ENCODE results near the gene RDH13. TPM values are rescaled to one million over a fixed set of nuclear protein-coding genes. Genes with fewer than 3 reads are reported as not detected.
"Not testable (repeated sequence)": the region's sequence is repeated elsewhere in the genome, so short reads cannot be mapped to it uniquely, and the experiment has no call there.

The RDH13 gene, protein sequence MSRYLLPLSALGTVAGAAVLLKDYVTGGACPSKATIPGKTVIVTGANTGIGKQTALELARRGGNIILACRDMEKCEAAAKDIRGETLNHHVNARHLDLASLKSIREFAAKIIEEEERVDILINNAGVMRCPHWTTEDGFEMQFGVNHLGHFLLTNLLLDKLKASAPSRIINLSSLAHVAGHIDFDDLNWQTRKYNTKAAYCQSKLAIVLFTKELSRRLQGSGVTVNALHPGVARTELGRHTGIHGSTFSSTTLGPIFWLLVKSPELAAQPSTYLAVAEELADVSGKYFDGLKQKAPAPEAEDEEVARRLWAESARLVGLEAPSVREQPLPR
- 10 to 100 TPM; 21.7 to 24.0 TPM for total RNA-seq

DNA sequence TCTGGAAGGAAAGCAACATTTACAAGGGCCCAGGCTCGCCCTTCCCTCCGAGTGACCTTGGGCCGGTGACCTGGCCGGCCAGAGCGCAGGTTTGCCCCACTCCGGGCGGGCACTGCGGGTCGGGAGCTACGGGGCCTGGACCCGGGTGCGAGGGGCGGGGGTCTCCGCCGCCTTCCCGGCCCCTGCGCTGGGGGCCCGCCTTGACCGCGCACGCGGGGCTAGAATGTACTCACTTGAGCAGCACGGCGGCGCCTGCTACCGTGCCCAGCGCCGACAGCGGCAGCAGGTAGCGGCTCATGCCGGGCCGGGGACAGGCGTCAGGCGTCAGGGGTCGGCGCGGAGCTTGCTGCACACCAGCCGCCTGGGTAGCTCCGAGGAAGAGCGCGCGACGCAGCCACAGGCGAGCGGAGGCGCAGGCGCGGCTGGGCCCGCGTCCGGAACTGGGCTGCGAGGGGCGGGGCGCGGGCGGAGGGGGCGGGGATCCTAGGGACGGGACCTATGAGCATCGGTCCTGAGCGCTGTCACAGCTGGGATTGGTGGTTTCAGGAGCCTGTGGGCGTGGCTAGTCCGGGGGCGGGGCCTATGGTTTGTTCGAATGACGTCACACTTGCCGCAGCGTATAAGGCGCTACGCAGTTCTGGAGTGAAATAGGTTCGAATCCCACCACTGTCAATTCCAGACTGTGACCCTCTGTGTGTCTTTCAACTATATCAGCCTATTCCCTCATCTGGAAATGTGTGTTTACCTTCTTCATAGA, at the start of gene RDH13:
RDH13 (minus strand) TSS at position 414 of the 757 bp plus-strand sequence; CDS start at position 298, 116 bp downstream.
- peak; percentile 98 for DNase-seq
- Mint-ChIP-seq H3K4me3 (peak within 1 kb of the TSS; percentile 95), H3K27me3 (peaks cover 19% of the 10 kb centered on the region), H3K4me1 (peaks cover 14% of the 10 kb centered on the region), H3K27ac (peak within 1 kb of the TSS; percentile 87), H3K9me3 (no peaks in the 10 kb centered on the region), H3K36me3 (peaks cover 20% of the 10 kb centered on the region)

DNA sequence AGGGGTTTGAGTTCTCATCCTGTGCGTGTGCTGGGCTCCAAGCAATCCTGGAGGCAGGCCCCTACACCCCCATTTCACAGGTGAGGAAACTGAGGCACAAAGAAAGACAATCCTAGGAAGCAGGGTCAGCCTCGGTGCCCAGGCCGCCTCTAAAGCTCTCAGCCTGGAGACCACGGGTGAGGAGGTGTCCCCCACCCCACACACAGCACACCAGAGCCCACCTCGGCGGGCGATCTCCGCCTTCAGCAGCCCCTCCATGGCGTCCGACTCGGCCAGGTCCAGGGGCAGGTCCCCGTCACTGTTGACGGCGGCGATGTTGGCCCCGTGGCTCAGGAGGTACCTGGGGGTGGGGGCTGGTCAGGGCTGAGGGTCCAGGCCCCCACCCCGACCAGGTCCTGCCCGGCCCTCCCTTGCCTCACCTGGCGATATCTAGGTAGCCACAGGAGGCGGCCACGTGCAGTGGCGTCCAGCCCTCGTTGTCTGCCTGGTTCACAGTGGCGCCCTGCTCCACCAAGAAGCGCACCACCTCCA, 49.4 kb upstream of the RDH13 start:
- peaks cover 2% of the 10 kb centered on the region for H3K9me3 Mint-ChIP-seq
- DNase-seq = no peak
- H3K4me3 Mint-ChIP-seq = no peak overlapping the region
- peaks cover 16% of the 10 kb centered on the region for H3K36me3 Mint-ChIP-seq
- H3K27ac Mint-ChIP-seq = no peak overlapping the region
- H3K27me3 Mint-ChIP-seq = no peaks in the 10 kb centered on the region
- H3K4me1 Mint-ChIP-seq = peaks cover 11% of the 10 kb centered on the region

DNA sequence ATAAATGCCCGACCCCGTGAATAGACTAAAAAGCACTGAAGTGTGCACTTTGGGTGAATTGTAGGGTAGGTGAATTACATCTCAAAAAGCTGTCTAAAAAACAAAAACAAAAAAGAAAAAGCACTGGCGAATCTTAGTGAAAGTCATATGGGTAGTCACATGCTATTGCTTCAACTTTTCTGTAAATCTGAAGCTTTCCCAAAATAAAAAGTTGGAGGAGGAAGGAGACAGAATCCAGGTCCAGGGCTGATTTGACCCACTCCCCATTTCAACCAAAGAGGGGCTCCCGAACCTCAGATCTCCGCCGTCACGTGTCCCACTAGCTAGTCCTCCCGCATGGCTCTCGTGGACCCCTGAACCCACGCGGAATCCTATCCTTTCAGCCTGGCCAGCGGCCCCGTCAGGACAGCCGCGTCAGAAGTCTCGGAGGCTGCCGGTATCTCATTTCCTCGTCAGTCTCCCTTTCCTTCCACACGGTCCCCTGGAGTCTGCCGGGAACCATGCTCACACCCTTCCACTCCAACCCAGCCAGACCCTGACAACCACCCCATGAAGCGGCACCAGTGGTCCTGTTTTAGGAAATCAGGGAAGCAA, 48.4 kb upstream of the RDH13 start:
- peaks cover 2% of the 10 kb centered on the region for H3K9me3 Mint-ChIP-seq
- no peak overlapping the region for H3K4me3 Mint-ChIP-seq
- peaks cover 17% of the 10 kb centered on the region for H3K36me3 Mint-ChIP-seq
- no peaks in the 10 kb centered on the region for H3K27me3 Mint-ChIP-seq
- no peak overlapping the region for H3K27ac Mint-ChIP-seq
- no peak for DNase-seq
- H3K4me1 Mint-ChIP-seq = peaks cover 11% of the 10 kb centered on the region

DNA sequence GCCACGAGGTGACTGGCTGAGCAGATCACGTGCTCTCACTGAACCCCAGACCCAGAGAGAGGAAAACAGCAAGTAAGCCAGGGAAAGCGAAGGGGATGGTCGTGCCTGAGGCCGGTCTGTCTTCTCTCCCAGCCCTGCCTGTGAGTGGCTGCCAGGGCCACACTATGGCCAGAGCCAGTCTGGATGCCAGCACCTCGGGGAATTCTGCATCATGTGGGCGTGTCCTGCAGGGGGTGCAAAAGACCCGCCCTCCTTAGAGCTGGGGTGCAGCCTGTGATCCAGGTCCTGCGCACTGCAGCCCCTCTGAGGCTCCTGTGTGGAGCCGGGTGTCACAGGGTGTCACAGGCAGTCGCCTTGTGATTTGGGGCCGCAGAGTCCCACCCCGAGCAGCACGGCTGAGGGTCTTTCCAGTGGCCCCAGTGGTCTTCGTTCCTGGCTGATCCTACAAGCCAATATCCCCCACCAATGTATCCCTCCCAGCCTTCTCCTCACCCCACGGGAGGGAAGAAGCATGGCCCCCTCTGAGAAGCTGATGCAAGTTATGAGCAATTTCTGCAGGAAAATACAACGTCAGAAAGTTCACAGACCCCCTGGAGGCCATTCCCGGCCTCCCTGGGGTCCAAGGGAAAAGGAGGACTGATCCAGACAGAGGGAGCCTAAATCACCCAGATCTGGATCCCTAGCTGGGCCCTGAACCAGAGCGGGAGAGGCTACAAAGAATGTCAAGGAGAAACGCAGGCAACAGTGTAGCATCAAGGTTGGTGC, 46.8 kb upstream of the RDH13 start:
- no peak overlapping the region for H3K27ac Mint-ChIP-seq
- peaks cover 3% of the 10 kb centered on the region for H3K4me1 Mint-ChIP-seq
- DNase-seq = no peak
- H3K9me3 Mint-ChIP-seq = peaks cover 2% of the 10 kb centered on the region
- no peak overlapping the region for H3K4me3 Mint-ChIP-seq
- peaks cover 17% of the 10 kb centered on the region for H3K36me3 Mint-ChIP-seq
- H3K27me3 Mint-ChIP-seq = no peaks in the 10 kb centered on the region

DNA sequence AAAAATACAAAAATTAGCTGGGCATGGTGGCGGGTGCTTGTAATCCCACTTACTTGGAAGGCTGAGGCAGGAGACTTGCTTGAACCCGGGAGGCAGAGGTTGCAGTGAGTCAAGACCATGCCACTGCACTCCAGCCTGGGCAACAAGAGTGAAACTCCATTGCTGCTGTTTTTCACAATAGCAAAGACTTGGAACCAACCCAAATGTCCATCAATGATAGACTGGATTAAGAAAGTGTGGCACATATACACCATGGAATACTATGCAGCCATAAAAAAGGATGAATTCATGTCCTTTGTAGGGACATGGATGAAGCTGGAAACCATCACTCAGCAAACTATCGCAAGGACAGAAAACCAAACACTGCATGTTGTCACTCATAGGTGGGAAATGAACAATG, 44.3 kb upstream of the RDH13 start:
- H3K27me3 Mint-ChIP-seq, H3K27ac Mint-ChIP-seq, H3K9me3 Mint-ChIP-seq, DNase-seq, H3K4me3 Mint-ChIP-seq, H3K4me1 Mint-ChIP-seq: not testable (repeated sequence)
- peaks cover 30% of the 10 kb centered on the region for H3K36me3 Mint-ChIP-seq

DNA sequence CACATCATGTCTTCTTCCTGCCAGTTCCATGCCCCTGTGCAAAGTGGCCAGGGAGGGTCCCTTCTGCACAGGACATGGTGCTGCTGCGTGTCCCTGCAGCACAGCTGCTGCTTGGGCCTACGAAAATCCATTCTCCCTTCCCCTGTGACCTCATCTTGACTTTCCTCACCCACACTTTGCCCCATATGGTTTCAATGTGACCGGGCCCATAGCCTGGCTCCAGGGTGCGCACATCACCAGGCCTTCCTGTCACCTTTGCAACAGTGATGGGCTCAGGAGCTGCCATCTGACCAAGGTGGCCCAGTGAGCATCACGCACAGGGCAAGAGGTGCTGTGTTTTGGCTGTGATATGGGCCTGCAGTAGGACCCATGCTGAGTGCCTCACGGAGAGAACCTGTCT, 43.6 kb upstream of the RDH13 start:
- no peak overlapping the region for H3K4me3 Mint-ChIP-seq
- peaks cover 33% of the 10 kb centered on the region for H3K36me3 Mint-ChIP-seq
- peaks cover 3% of the 10 kb centered on the region for H3K4me1 Mint-ChIP-seq
- DNase-seq = no peak
- H3K9me3 Mint-ChIP-seq = peaks cover 2% of the 10 kb centered on the region
- no peaks in the 10 kb centered on the region for H3K27me3 Mint-ChIP-seq
- no peak overlapping the region for H3K27ac Mint-ChIP-seq

DNA sequence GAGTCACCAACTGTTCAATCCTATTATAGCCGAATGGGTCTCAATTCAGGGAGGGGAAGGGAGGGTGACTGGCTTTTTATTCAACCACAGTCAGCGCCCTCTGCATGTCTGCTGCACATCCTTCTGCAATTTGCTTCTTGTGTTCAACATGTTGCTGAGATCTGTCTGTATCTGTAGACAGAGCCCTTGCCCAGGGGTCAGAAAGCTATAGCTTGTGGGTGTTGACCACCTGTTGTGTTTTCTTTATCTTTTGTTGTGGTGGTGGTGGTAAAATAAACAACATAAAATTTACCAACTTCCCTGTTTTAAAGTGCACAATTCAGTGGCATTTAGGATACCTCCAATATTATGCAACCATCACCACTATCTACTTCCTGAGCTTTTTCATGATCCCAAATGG, 42.3 kb upstream of the RDH13 start:
- DNase-seq = no peak
- Mint-ChIP-seq H3K27ac (no peak overlapping the region), H3K4me1 (peaks cover 3% of the 10 kb centered on the region), H3K4me3 (no peak overlapping the region), H3K9me3 (peaks cover 2% of the 10 kb centered on the region), H3K27me3 (no peaks in the 10 kb centered on the region), H3K36me3 (peaks cover 34% of the 10 kb centered on the region)

DNA sequence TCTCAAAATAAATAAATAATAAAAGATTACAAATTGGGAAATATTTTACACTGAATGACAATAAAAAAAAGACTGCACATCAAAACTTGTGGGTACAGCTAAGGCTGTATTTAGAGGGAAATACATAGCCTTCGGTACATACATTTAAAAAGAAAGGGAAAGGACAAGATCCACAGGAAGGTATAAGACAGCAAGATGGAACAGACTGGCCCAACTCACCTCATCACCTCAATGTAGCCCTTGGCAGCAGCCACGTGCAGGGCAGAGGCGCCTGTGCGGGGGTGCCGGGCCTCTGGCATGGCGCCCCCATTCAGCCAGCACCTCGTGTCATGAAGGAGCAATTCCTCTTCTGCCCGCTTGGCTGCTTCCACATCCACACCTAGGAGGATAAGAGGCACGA, 40.2 kb upstream of the RDH13 start:
- Mint-ChIP-seq H3K4me3 (no peak overlapping the region), H3K27me3 (no peaks in the 10 kb centered on the region), H3K9me3 (peaks cover 2% of the 10 kb centered on the region), H3K27ac (no peak overlapping the region), H3K4me1 (no peaks in the 10 kb centered on the region), H3K36me3 (peaks cover 28% of the 10 kb centered on the region)
- DNase-seq = no peak

DNA sequence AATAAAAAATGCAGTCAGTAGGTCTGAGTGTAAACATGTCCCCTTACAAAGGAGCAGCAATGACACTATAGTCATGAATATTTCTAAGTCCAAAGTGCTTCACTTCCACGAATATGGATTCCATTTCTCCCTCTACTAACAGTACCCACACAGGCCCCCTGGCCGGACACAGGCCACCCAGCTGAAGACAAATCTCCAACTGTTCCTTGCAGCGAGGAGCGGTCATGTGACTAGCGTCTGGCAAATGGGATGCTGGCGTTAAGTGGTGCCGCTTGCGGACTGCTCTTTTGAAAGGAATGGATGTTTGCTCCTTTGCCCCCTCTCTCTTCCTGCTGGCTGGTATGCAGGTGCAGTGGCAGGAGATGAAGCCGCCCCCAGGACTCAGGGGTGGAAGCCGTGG, 38.3 kb upstream of the RDH13 start:
- Mint-ChIP-seq H3K27ac (no peak overlapping the region), H3K9me3 (no peaks in the 10 kb centered on the region), H3K4me1 (no peaks in the 10 kb centered on the region), H3K27me3 (no peaks in the 10 kb centered on the region), H3K36me3 (peaks cover 28% of the 10 kb centered on the region), H3K4me3 (no peak overlapping the region)
- DNase-seq = no peak

DNA sequence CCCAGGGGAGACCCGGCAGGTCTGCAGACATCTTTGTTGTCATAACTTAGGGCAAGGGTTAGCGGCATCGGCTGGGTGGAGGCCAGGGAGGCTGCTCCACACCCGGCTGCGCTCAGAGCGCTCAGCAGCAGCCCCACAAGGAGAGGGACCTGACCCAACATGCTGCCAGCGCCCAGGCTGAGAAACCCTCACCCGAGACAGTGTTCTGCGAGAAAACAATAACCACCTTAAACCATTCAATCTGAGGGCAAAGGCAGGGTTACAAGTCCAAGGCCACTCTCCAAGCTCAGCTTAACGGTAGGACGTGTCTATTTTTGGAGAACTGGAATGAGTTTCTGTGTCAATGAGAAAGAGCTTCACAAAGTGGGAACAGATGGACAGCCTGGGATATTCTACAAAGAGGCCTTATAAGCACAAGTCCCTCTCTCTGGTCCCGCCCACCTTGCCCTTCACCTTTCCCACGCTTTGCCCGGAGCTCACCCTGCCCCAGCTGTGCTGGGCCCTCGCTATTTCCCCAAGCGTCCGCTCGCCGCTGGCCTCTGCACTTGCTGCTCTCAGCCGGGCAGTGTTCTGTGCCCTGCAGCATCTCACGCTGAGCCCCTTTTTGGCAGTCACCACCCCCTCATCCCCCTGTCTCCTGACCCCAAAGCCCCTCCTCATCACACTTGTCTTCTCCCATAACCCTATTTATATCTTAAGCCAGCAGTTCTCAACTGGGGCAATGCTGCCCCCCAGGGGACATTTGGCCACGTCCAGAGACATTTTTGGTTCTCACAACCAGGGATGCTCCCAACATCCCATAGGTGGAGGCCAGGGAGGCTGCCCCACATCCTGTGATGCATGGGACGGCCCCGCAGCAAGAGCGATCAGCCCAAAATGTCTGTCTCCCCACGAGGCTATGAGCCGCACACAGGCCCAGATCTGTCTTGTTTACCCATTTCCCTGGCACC, 36.9 kb upstream of the RDH13 start:
- no peak overlapping the region for H3K4me3 Mint-ChIP-seq
- H3K27ac Mint-ChIP-seq = no peak overlapping the region
- no peak for DNase-seq
- H3K9me3 Mint-ChIP-seq = no peaks in the 10 kb centered on the region
- no peaks in the 10 kb centered on the region for H3K27me3 Mint-ChIP-seq
- H3K4me1 Mint-ChIP-seq = no peaks in the 10 kb centered on the region
- peaks cover 31% of the 10 kb centered on the region for H3K36me3 Mint-ChIP-seq

DNA sequence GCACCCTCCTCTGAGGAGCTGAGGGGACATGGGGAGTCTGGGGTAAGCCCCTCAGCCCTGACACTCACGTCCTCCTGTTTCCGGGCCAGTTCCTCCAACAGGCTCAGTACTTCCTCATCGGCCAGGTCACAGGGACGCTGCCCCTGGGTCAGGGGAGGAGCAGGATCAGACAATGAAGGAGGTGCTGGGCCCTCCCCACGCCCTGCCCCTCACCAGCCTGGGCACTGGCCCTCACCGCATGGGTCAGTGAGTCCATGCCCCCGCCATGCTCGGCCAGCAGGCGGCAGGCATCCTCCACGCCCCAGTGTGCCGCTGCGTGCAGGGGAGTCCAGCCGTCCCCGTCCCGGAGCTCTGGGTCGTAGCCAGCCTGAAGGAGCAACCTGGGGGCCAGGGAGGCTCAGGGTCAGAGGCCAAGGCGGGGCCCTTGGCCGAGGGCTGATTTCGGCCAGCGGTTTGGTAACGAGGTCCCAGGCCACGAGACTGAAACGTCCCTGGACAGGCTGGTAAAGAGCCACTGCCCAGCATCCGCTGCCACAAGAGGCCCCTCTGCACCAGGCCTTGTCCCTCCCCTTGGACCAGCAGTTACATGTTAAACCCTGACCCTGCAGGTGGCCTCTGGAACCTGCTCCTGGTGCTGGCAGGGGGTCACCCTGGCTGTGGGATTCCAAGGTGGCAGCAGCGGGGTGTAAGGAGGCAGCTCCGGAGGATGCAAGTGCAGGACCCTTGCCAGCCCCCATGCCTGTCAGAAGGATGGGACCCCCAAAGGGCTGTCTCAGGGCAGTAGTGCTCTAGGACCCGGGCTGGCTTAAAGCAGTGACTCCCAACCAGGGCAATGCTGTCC, 36.0 kb upstream of the RDH13 start:
- H3K4me1 Mint-ChIP-seq = no peaks in the 10 kb centered on the region
- no peak overlapping the region for H3K27ac Mint-ChIP-seq
- no peaks in the 10 kb centered on the region for H3K9me3 Mint-ChIP-seq
- no peak overlapping the region for H3K4me3 Mint-ChIP-seq
- no peak for DNase-seq
- no peaks in the 10 kb centered on the region for H3K27me3 Mint-ChIP-seq
- peaks cover 35% of the 10 kb centered on the region for H3K36me3 Mint-ChIP-seq

DNA sequence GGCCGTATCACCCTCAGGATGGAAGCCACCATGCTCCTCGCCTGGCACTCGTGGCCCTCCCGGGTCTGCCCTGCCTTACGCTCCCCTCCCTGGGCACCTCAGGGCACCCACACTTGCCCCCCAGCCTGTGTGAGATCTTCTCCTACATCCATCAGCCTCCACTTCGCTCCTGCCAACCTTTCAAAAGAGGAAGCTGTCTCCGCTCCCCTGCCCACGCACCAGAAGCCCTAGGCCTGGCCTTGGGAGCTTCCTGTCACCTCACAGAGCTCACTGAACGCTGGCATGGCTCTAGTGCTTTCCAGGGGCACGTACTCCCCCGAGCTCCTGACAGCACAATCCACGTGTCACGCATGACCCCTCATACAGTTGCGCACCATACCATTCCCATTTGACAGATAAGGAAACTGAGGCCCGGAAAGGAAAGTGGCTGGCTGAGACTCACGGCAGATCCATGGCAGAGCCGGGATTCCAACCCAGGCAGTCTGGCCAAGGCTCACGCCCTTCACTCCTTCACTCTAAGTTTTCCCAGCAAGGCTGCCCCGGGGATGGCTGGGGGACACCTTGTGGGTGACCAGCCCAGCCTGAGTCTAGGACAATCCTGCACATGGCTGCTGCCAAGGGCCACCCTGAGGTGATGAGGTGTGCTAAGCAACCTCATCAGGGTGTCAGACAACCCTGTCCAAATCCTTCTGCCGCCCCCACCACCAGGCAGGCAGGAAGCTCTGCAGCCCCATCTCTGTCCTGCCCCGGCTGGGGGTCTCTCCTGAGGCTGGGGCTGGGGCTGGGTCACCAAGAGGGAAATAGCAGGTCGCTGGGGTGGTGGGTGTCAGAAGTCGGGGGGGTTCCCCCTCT, 35.1 kb upstream of the RDH13 start:
- DNase-seq = no peak
- Mint-ChIP-seq H3K4me3 (no peak overlapping the region), H3K36me3 (peaks cover 30% of the 10 kb centered on the region), H3K27me3 (no peaks in the 10 kb centered on the region), H3K27ac (no peak overlapping the region), H3K9me3 (no peaks in the 10 kb centered on the region), H3K4me1 (no peaks in the 10 kb centered on the region)
